Urinary bladder (tissue), 4 donors: ENCODE results near the gene AP3B2. TPM values are rescaled to one million over a fixed set of nuclear protein-coding genes. Genes with fewer than 3 reads are reported as not detected.
A peak's percentile ranks its signal among the peaks of the same experiment; 100 is the strongest.

Experiments used
- DNase-seq: peaks from one replicate; pipeline ENCODE4 v3.0.0-alpha.2; 2015; ENCODE audit errors: extremely low spot score
- H3K27ac ChIP-seq: one replicate; pipeline ENCODE4 v1.5.1; 2013; ENCODE audit warnings: low read depth, mild to moderate bottlenecking, moderate library complexity
- H3K36me3 ChIP-seq: one replicate; pipeline ENCODE4 v1.6.1; 2013; ENCODE audit warnings: mild to moderate bottlenecking, moderate library complexity; ENCODE audit not compliant: insufficient read depth
- H3K4me1 ChIP-seq: one replicate; pipeline ENCODE4 v1.6.1; 2013; ENCODE audit warnings: mild to moderate bottlenecking, moderate library complexity; ENCODE audit not compliant: insufficient read depth
- H3K4me3 ChIP-seq: one replicate; pipeline ENCODE4 v1.5.1; 2013; ENCODE audit warnings: low read depth, low read length
- WGBS: extraction: QIAGEN DNeasy Blood & Tissue Kit; methylation state at CpG from one replicate; pipeline ENCODE4 v1.1.7; 2013; 5-methylcytosine and 5-hydroxymethylcytosine counted together
- polyA plus RNA-seq: library from polyadenylated mRNA; stranded (reverse); fragments of 200-250 nt; gene quantifications from one replicate; pipeline ENCODE4 v1.2.3, GENCODE V29; 2013
- total RNA-seq: library from RNA; depleted of rRNA; stranded (reverse); fragments of >200 nt; gene quantifications from one replicate; pipeline ENCODE4 v1.2.3, GENCODE V29; 2014
- donor health status: healthy with polysubstance abuse.
- donor health status: healthy.

AP3B2 gene, protein sequence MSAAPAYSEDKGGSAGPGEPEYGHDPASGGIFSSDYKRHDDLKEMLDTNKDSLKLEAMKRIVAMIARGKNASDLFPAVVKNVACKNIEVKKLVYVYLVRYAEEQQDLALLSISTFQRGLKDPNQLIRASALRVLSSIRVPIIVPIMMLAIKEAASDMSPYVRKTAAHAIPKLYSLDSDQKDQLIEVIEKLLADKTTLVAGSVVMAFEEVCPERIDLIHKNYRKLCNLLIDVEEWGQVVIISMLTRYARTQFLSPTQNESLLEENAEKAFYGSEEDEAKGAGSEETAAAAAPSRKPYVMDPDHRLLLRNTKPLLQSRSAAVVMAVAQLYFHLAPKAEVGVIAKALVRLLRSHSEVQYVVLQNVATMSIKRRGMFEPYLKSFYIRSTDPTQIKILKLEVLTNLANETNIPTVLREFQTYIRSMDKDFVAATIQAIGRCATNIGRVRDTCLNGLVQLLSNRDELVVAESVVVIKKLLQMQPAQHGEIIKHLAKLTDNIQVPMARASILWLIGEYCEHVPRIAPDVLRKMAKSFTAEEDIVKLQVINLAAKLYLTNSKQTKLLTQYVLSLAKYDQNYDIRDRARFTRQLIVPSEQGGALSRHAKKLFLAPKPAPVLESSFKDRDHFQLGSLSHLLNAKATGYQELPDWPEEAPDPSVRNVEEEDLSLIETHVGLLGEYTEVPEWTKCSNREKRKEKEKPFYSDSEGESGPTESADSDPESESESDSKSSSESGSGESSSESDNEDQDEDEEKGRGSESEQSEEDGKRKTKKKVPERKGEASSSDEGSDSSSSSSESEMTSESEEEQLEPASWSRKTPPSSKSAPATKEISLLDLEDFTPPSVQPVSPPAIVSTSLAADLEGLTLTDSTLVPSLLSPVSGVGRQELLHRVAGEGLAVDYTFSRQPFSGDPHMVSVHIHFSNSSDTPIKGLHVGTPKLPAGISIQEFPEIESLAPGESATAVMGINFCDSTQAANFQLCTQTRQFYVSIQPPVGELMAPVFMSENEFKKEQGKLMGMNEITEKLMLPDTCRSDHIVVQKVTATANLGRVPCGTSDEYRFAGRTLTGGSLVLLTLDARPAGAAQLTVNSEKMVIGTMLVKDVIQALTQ
- 2.0 TPM for total RNA-seq
- 2.2 TPM for polyA plus RNA-seq

DNA sequence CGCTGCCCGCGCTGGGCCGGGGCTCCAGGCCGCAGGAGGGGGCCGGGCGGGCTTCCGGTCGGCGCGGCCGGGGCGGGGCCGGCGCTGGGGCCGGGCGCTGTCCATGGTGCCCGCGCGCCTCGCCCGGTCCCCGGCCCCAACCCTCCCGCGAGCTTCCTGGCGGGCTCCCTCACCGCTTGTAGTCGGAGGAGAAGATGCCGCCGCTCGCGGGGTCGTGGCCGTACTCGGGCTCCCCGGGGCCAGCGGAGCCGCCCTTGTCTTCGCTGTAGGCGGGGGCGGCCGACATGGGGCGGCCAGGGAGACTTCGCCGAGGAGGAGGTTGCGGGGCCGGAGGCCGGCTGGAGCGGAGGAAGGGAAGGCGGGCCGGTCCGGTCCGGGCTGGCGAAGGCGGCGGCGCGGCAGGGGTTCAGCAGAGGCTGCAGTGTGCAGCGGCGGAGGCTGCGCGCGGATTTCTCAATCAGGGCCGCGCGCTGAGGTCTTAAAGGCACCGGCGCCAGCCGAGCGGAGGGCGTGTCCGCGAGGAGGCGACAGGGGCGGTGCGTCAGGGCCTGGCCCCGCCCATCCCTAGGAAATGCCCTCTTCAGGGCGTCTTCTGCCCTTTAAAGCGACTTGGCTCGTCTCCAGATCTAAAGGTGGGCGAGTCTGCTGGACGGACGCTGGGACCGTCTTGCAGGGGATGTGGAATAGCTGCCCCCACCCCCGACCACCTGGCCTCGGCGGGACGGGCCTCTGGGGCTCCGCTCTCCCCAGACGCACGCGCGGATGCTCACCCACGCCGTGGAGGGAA is at the start of gene AP3B2:
Gene AP3B2 (minus strand): TSS at position 455 of the 787 bp plus-strand sequence. CDS start 169 bp downstream, at position 286.
- Histone ChIP-seq H3K27ac (peak within 1 kb of the TSS; percentile 5), H3K36me3 (no peaks in the 10 kb centered on the region), H3K4me1 (peaks cover 4% of the 10 kb centered on the region), H3K4me3 (peak within 1 kb of the TSS; percentile 66)
- under 1% methylated on average over 95 of the region's 95 CpGs for WGBS
- no peak for DNase-seq

DNA sequence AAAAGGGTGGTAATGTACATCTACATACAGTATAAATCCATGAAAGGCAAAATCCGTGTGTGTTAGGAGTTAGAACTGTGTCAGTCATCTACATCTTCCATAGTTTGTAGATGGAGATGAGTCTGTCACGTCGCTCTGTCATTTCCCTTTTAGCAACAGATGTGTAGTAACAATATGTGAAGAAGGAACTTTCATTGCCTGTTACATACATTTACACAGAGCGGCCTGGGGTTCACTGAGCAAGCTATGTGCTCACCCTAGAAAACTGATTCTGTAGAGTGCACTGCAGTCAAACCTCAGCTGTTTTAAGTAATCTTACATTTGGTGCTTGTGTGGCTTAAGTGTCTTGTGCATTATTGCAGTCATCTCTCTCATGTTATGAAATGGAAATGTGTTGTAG is 41.6 kb upstream of the AP3B2 start:
- no peak for DNase-seq
- no peak overlapping the region for H3K27ac ChIP-seq
- WGBS, result 46% methylated on average over 4 of the region's 4 CpGs
- H3K4me1 ChIP-seq, result peaks cover 2% of the 10 kb centered on the region
- H3K4me3 ChIP-seq, result peak overlapping the region; percentile 56
- peaks cover 5% of the 10 kb centered on the region for H3K36me3 ChIP-seq

DNA sequence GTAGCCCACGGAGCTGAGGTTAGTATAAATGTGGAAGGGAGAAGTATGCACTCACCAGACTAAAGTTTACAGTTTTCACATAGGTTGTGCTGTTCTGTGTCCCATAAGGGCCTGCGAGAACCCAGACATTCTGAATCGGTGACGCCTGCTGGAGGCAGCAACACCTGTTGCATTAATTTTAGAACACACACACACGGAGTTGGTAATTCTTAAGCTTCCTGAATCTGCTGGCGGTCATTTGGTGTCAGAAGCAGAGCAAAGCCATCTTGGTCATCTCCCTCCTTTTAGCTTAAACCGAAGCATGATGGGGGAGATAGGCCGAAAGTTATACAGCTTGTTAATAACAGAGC is 41.1 kb upstream of the AP3B2 start:
- no peak overlapping the region for H3K27ac ChIP-seq
- 2% methylated on average over 8 of the region's 8 CpGs for WGBS
- H3K4me3 ChIP-seq, result peak overlapping the region; percentile 56
- peaks cover 2% of the 10 kb centered on the region for H3K4me1 ChIP-seq
- H3K36me3 ChIP-seq, result peaks cover 5% of the 10 kb centered on the region
- DNase-seq, result no peak

DNA sequence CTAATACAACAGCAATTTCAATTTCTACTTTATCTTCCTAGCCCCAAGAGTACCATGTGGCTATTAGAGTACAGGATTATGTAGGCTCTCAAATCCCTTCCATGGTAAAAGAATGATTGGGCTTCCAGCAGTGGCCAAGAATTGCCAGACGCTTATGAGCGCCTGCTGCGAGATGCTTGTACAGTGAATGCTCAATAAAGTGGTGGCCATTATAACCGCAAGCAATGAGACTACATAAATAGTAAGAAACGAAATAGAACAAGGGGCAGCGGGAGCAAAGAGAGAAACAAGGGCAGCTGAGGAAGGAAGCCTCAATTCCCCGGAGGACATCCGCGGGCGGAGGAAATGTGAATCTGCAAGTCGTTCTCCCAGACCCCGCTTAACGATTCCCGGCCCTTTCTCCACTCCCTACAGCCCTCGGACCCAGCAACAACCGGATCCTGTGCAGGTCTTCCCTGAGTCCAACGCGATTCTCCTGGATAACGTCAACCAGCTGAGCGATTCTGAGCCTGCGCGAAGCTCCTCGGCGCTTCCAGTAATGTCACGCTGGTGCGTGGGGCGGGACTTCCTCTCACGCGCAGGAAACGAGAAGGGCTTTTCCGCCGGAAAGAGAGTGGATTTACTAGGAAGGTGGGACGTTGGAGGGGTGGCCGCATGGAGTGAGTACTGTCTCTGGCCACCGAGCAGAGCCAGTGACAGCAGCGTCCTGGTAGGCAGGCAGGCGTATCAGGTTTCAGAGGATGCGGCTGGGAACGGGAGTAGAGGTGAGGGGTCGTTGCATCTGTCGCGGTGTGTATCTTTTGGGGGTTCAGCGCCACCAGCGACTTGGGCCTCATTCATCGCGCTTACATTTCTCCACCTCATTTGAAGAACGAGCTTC is 40.5 kb upstream of the AP3B2 start:
- Histone ChIP-seq H3K4me3 (peak overlapping the region; percentile 56), H3K36me3 (peaks cover 4% of the 10 kb centered on the region), H3K27ac (peak overlapping the region; percentile 62), H3K4me1 (peaks cover 2% of the 10 kb centered on the region)
- DNase-seq, result peak; percentile 87
- WGBS, result under 1% methylated on average over 47 of the region's 47 CpGs

DNA sequence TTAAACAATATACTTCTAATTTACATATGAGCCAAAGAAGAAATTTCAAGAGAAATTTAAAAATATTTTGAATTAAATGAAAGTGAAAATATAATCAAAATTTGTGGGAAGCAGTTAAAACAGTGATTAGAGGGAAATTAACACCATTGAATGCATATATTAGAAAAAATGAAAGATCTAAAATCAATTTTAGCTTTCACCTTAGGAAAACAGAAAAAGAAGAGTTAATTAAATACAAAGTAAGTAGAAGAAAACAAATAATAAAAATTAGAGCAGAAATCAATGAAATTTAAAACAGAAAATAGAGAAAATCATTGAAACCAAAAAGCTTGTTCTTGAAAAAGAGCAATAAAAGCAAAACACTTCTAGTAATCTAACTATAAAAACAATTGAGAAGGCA is 38.6 kb upstream of the AP3B2 start:
- no peak for DNase-seq
- peaks cover 2% of the 10 kb centered on the region for H3K36me3 ChIP-seq

DNA sequence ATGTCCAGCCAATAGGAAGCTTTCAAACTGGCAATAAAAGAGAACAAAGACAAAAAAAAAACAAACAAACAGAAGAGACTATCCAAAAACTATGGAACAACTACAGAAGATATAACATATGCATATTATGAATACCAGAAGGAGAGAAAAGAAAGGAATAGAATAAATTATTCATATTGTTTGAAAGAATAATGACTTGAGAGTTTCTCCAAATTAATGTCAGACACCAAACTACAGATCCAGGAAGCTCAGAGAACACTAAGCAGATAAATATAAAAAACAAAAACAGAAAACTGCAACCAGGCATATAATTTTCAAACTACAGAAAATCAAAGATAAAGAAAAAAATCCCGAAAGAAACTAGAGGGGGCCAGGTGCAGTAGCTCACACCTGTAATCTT is 34.1 kb upstream of the AP3B2 start:
- 96% methylated on average over 1 of the region's 1 CpG for WGBS
- Histone ChIP-seq H3K27ac (no peak overlapping the region), H3K36me3 (no peaks in the 10 kb centered on the region), H3K4me3 (no peak overlapping the region), H3K4me1 (no peaks in the 10 kb centered on the region)
- DNase-seq, result no peak

More for the DNA sequence above, 38.6 kb upstream of the AP3B2 start:
- Histone ChIP-seq H3K4me3 (no peak overlapping the region), H3K4me1 (peaks cover 2% of the 10 kb centered on the region), H3K27ac (no peak overlapping the region)

DNA sequence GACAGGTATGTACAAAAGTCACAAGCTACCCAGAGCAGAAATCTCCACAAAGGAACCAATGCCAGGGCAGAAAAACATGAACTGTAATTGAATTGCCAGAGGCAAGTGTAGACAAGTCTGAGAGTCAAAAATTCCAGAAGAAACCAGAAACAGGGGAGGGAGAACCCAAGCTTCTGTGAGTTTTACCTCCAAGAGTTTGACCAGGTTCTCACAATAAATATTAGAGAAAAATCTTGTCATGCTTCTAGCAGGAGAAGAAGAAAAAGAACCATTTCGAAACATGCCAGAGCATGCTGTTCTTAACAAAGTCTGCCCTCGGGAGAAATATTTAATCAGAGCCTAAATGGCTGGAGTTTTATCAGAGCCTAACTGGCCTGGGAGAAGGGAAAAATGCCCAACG is 32.5 kb upstream of the AP3B2 start:
- peak; percentile 18 for DNase-seq
- no peaks in the 10 kb centered on the region for H3K36me3 ChIP-seq
- 85% methylated on average over 3 of the region's 3 CpGs for WGBS
- H3K4me1 ChIP-seq, result no peaks in the 10 kb centered on the region
- no peak overlapping the region for H3K27ac ChIP-seq
- H3K4me3 ChIP-seq, result no peak overlapping the region

DNA sequence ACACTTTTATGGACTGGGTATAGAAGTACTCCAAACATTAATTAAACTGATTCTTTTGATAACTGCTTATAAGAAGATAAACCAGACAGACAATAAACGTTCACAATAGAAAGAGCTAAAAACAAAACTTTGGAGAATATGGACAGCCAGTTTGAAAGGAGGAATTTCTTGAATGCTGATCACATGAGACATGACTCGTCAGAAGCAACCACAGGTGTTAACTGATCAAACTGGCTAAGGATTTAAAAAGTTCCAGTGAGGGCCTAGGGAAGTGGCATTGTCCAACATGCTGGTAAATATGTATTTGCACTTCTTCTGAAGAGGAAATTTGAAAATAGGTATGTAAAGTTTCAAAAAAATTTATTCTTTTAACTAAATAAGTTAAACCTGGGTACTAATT is 29.4 kb upstream of the AP3B2 start:
- no peaks in the 10 kb centered on the region for H3K4me1 ChIP-seq
- 64% methylated on average over 2 of the region's 2 CpGs for WGBS
- H3K36me3 ChIP-seq, result peaks cover 2% of the 10 kb centered on the region
- DNase-seq, result no peak
- H3K4me3 ChIP-seq, result no peak overlapping the region
- no peak overlapping the region for H3K27ac ChIP-seq

DNA sequence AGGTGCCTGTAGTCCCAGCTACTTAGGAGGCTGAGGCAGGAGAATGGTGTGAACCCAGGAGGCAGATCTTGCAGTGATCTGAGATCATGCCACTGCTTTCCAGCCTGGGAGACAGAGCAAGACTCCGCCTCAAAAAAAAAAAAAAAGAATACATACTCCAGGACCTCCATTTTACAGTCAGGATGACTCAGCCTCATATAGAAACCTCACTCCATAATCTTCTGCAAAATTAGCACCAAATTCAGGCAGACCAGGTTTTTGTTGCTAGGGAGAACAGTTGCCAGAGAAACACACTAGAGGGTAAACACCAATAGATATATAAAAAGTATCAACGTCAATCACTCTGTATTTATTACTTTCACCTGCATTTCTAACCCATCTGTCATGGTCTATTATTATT is 28.3 kb upstream of the AP3B2 start:
- DNase-seq, result no peak
- H3K27ac ChIP-seq, result no peak overlapping the region
- WGBS, result 85% methylated on average over 2 of the region's 2 CpGs
- no peaks in the 10 kb centered on the region for H3K4me1 ChIP-seq
- H3K36me3 ChIP-seq, result peaks cover 2% of the 10 kb centered on the region
- H3K4me3 ChIP-seq, result no peak overlapping the region

DNA sequence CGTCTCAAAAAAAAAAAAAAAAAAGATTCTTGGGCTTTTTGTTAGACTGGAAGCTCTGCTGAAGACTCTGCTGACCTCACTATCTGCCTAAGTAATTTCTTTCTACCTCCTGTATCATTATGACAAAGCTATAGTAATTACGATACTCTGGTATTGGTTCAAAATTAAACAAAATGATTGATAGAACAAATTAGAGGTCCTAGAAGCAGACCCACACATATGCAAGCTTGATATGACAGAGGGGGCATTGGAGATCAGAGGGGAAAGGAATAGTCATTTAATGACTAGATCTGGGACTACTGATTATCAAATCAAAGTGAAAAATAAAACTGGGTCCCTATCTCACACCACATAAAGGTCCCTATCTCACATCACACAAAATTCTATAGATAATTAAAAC is 21.9 kb upstream of the AP3B2 start:
- WGBS, result 86% methylated on average over 2 of the region's 2 CpGs
- Histone ChIP-seq H3K4me1 (no peaks in the 10 kb centered on the region), H3K36me3 (peaks cover 2% of the 10 kb centered on the region), H3K27ac (no peak overlapping the region), H3K4me3 (no peak overlapping the region)
- no peak for DNase-seq

DNA sequence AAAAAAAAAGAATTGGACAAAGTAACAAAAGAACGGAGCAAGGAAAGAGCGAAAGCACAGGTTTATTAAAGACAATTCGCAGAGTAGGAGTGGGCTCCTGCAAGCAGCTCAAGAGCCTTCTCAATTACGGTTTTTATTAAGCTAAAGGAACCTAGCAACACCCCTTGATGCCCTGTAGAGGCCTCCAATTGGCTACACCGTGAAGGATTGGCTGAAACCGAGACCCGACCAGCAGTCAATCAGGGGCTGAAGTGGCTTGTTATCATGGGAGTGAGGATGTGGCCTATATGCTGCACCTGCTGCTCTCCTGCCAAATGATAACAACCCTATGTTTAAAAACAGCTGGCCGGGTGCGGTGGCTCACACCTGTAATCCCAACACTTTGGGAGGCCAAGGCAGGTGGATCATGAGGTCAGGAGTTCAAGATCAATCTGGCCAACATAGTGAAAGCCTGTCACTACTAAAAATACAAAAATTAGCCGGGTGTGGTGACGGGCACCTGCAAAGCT is 20.4 kb upstream of the AP3B2 start:
- 90% methylated on average over 11 of the region's 11 CpGs for WGBS
- no peak overlapping the region for H3K4me3 ChIP-seq
- no peak for DNase-seq
- no peaks in the 10 kb centered on the region for H3K4me1 ChIP-seq
- H3K27ac ChIP-seq, result no peak overlapping the region
- peaks cover 2% of the 10 kb centered on the region for H3K36me3 ChIP-seq

DNA sequence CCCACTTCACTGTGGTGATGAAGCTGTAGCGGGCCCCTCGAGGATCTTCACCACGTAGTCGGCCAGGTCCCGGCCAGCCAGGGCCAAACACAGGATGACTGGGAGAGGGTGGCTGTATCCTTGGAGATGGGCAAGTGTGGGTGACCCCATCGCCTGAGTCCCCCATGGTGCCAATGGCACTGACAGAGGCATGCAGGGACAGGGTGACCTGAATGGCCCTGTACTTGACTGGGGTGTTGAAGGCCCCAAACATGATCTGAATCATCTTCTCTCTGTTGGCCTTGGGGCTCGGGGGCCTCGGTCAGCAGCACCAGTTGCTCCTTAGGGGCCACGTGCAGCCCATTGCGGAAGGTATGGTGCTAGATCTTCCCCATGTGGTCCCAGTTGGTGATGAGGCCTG is 17.1 kb upstream of the AP3B2 start:
- Histone ChIP-seq H3K27ac (no peak overlapping the region), H3K36me3 (no peaks in the 10 kb centered on the region), H3K4me3 (no peak overlapping the region), H3K4me1 (no peaks in the 10 kb centered on the region)
- WGBS, result 90% methylated on average over 10 of the region's 10 CpGs
- no peak for DNase-seq
